Measurements from ENCODE around the gene SRSF8.
"Not testable (repeated sequence)": the region's sequence is repeated elsewhere in the genome, so short reads cannot be mapped to it uniquely, and the experiment has no call there.

SRSF8 gene

DNA sequence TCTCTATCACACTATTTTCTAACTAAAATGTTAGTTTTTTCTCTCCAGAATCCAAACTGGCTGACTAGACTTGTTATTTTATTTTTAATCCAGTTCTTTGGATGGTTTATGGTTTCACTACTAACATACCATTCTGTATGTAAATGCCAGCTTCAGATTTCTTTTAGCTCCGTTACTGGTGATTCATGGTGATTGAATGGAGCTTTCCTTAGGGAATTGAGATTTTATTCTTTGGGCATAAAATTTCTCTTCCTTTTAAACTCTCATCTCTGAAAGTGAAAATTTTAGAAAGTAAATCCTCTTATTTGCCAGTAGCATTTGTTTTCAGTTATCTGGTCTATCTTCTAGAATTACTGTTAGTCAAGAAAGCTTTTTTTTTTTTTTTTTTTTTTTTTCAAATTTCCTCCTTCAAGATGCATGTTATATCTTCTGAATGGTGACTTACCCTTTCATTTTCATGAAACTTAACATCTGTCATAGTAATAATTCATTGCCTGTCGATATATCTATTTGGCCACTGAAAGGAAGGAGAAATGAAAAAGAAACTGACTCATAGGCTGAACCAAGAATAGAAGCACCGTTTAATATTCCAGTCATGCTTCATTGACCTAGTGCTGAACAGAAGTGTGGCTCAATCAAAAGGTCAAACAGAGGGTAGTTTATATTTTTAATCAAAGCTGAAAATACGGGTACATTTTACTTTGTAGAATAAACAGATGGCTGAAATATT, 29.3 kb downstream of the SRSF8 start:
- DNase-seq (ENCODE audit: low read depth) = no peak

GRCh38 chr11:95097209-95097608, 30.5 kb downstream of the SRSF8 start:
- no peak for DNase-seq (ENCODE audit: low read depth)

GRCh38 chr11:95098826-95099225, 32.1 kb downstream of the SRSF8 start:
- DNase-seq (ENCODE audit: low read depth) = no peak

DNA sequence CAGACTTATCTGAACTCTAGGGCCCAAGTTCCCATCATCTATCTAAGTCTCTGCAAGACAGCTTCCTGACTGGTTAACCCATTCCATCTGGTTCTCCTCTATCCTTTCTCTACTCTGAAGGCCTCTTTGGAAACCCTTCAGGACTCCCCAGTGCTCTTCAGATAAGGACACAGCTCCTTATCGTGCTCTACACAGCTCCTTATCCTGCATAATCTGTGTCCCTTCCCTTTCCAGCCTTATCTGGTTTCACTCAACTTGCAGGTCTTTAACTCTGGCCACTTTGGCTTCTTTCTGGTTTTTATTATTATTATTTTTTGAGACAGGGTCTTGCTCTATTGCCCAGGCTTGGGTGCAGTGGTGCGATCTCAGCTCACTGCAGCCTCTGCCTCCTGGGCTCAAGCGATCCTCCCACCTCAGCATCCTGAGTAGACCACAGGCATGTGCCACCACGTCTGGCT, 33.5 kb downstream of the SRSF8 start:
- DNase-seq (ENCODE audit: low read depth) = no peak

- DNase-seq (ENCODE audit: low read depth) = no peak
These were observed 34.3 kb downstream of the SRSF8 start for GRCh38 chr11:95100856-95101507.

- no peak for DNase-seq (ENCODE audit: low read depth)
These were observed 35.2 kb downstream of the SRSF8 start for GRCh38 chr11:95101935-95102334.

- DNase-seq (ENCODE audit: low read depth) = no peak
These were observed 36.0 kb downstream of the SRSF8 start for GRCh38 chr11:95102733-95103132.

DNA sequence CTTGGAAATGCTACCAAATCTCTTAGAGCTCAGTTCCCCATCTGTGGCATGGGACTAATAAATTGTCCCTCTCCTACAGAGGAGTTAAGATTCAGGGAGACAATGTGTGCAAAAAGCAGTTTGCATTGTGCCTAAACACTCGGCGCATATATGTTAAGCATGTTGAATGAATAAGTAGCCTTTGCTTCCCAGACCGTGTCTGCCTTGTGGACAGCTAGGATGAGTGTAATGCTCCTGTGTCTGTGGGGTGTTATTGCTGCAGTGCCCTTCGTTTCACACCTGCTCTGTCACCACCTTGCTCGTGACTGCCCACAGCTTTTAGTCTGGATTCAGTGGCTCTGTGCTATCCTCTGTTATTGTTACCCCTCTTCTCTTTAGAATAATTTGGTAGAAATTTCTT, 37.0 kb downstream of the SRSF8 start:
- no peak for DNase-seq (ENCODE audit: low read depth)

- DNase-seq (ENCODE audit: low read depth) = no peak
These were observed 37.6 kb downstream of the SRSF8 start for GRCh38 chr11:95104121-95104830.

- no peak for DNase-seq (ENCODE audit: low read depth)
These were observed 38.1 kb downstream of the SRSF8 start for GRCh38 chr11:95104856-95105255.

DNA sequence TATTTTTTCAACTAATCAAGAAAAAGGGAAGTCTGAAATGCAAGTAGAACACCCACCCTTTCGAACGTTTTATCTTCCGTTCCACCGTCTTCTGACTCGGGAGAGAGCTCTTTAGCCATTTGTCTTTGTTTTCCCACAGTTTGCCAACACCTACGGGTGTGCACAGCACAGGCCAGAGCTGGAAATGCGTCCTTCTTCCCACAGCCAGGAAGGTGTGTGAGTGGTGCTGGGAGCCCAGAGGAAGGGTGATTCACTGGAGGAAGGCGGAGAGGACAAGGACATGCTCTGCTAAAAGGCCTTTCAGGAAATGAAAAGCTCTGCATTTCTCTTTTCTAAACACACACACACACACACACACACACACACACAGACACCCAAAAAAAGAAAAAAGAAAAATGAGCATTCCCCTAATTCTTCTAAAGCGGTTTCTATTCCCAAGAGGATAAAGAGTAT, 41.5 kb downstream of the SRSF8 start:
- no peak for DNase-seq (ENCODE audit: low read depth)

DNA sequence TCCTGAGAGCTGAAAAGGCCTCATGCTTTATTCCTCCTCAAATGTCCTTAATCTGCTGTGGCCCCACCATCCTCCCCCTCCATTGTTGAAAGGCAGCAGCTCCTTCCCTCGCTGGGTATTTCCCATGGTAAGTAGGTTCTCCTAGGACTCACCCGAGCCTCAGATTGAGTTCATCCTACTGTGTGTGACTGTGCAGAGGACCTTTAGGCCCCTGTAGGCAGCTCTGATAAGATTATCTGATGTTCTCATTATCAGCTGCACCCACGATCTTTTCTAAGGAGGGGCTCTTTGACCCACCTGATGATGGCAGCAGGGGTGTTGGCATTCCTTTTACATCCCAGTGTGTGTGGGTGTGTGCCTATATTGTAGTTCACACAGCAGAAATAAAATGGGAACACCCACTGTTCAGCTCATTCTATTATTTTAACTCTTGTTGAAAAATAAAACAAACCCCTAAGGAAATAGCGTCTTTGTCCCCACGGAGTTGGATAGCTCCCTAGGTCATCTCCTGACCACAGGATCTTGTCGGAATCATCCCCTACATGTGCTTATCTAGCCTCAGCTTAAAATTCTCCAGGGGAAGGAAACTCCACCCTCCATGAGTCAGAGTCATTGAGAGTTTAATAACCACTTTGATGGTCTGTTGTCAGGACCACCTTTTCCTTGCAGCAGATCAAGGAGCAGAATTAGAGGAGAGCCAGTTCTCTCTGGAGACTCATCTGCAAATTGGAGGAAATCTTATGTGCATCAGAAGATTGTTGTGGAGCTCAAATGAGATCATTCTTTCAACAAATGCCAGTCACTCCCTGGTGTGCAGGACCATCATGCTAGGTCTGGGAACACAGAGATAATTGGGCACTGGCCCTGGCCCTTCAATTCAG, 42.2 kb downstream of the SRSF8 start:
- DNase-seq (ENCODE audit: low read depth) = no peak

DNA sequence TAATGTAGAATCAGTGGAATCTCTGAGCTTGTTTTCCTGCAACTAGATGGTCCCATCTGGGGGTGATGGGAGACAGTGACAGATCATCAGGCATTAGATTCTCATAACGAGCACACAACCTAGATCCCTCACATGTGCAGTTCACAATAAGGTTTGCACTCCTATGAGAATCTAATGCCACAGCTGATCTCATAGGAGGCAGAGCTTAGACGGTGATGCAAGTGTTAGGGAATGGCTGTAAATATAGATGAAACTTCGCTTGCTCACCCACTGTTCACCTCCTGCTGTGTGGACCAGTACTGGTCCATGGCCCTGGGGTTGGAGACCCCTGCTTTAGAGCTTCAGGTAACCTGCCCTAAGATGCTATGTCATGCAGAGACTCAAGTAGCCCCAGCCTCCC, 44.8 kb downstream of the SRSF8 start:
- not testable (repeated sequence) for DNase-seq (ENCODE audit: low read depth)

DNA sequence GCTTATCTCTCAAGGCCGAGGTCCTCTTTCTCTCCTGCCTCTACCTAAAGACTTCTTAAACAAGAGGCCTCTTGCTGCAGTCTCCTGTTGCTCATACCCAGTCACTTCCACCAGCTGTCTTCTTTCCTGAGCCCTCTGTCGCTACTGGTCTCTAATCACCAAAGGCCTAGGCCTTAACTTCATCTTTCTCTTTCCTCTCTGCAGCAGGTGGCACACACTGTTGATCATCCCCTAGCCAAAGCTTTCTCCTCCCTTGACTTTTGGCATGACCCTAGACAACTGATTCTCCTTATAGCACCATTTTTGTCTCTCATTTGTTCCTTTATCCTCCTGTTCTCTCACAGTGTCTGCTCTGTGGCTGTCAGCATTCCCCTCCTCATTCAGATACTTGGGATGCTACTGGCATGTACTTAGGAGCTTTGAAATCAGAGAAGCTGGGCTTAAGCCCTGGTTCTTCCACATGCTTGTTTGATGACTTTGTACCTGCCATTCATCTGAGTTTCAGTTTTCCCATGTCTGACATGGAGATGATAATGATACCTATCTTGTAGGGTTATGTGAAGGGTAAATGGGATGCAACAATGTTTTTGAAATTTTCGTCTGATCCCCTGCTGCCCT, 45.3 kb downstream of the SRSF8 start:
- no peak for DNase-seq (ENCODE audit: low read depth)

- DNase-seq (ENCODE audit: low read depth) = no peak
These were observed 48.9 kb downstream of the SRSF8 start for GRCh38 chr11:95115597-95115996.

DNA sequence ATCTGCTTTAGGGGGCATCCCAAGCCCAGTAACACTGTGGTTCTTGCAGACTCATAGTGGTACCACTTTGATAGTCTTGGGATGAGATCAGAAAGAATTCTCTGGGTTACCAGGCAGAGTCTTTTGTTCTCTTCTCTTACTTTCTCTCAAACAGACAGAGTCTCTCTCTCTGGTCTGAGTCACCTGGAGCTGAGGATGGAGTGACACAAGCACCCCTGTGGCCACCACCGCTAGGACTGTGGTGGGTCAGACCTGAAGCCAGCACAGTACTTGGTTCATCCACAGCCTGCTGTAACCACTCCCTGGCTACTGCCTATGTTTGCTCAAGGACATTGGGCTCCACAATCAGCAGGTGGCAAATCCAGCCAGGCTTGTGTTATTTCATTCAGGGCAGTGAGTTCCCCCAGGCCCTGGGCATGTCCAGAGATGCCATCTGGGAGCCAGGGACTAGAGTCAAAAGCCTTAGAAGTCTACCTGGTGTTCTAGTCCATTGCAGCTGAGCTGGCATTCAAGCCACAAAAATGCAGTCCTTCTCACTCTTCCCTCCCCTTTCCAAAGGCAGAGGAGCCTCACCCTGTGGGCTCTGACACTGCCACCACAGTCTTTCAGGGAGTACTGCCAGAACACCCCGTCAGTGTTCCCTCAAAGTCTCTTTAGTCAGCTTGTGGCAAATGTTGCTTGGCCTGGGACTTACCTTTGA, 52.8 kb downstream of the SRSF8 start:
- DNase-seq (ENCODE audit: low read depth) = no peak
